Mesothelial cell of epicardium (in vitro differentiated cells): ENCODE measurements around the gene SPDYC. TPM values are rescaled to one million over a fixed set of nuclear protein-coding genes. Genes with fewer than 3 reads are reported as not detected.

ENCODE experiments used
- DNase-seq, 2 experiments: peaks; one replicate each; pipeline ENCODE4 v3.0.0; 2021; ENCODE audit warnings: low spot score in 2 of 2; ENCODE audit not compliant: unreplicated experiment in 2 of 2
- H3K27ac Mint-ChIP-seq: 2 replicates; pipeline ENCODE4 v1.8.0; 2021; ENCODE audit warnings: mixed read lengths
- H3K27me3 Mint-ChIP-seq: 2 replicates; pipeline ENCODE4 v1.8.0; 2021; ENCODE audit warnings: low read depth, mixed read lengths
- H3K36me3 Mint-ChIP-seq: 2 replicates; pipeline ENCODE4 v1.8.0; 2021; ENCODE audit warnings: mixed read lengths
- H3K4me1 Mint-ChIP-seq: 2 replicates; pipeline ENCODE4 v1.8.0; 2021; ENCODE audit warnings: mixed read lengths
- H3K4me3 Mint-ChIP-seq: 2 replicates; pipeline ENCODE4 v1.8.0; 2021; ENCODE audit warnings: mild to moderate bottlenecking, moderate library complexity, mixed read lengths
- H3K9me3 Mint-ChIP-seq: 2 replicates; pipeline ENCODE4 v1.8.0; 2021; ENCODE audit warnings: mixed read lengths
- CTCF ChIP-seq: fragments of 200-600 bp; sonication (generic); IDR thresholded peaks from one replicate; pipeline ENCODE4 v1.5.0; 2021; ENCODE audit warnings: antibody characterized with exemption; ENCODE audit not compliant: unreplicated experiment
- total RNA-seq: library from RNA; stranded (reverse); gene quantifications from 3 replicates; pipeline ENCODE4 v1.2.1, GENCODE V29; 2021

The SPDYC gene
- total RNA-seq, 1 donor from 2014 or later = not detected

- no peak for TF ChIP-seq CTCF
- no peak for DNase-seq
- H3K27ac Mint-ChIP-seq = no peak overlapping the region
- H3K9me3 Mint-ChIP-seq = no peaks in the 10 kb centered on the region
- H3K4me3 Mint-ChIP-seq = no peak overlapping the region
- no peaks in the 10 kb centered on the region for H3K4me1 Mint-ChIP-seq
- H3K27me3 Mint-ChIP-seq = peaks cover 11% of the 10 kb centered on the region
- H3K36me3 Mint-ChIP-seq = no peaks in the 10 kb centered on the region
These were observed 12.7 kb upstream of the SPDYC start for GRCh38 chr11:65157336-65157735.

GRCh38 chr11:65159012-65159411 is 11.0 kb upstream of the SPDYC start:
- no peak for TF ChIP-seq CTCF
- DNase-seq = no peak
- H3K4me3 Mint-ChIP-seq = no peak overlapping the region
- no peak overlapping the region for H3K27ac Mint-ChIP-seq
- no peaks in the 10 kb centered on the region for H3K36me3 Mint-ChIP-seq
- H3K27me3 Mint-ChIP-seq = peaks cover 4% of the 10 kb centered on the region
- no peaks in the 10 kb centered on the region for H3K4me1 Mint-ChIP-seq
- no peaks in the 10 kb centered on the region for H3K9me3 Mint-ChIP-seq

GRCh38 chr11:65160643-65161042 is 9.4 kb upstream of the SPDYC start:
- Mint-ChIP-seq H3K9me3 (no peaks in the 10 kb centered on the region), H3K4me3 (no peak overlapping the region), H3K4me1 (no peaks in the 10 kb centered on the region), H3K36me3 (no peaks in the 10 kb centered on the region), H3K27me3 (peaks cover 4% of the 10 kb centered on the region), H3K27ac (no peak overlapping the region)
- no peak for DNase-seq
- TF ChIP-seq CTCF = no peak

- no peaks in the 10 kb centered on the region for H3K9me3 Mint-ChIP-seq
- no peak overlapping the region for H3K4me3 Mint-ChIP-seq
- DNase-seq = no peak
- TF ChIP-seq CTCF = no peak
- no peaks in the 10 kb centered on the region for H3K36me3 Mint-ChIP-seq
- peaks cover 4% of the 10 kb centered on the region for H3K27me3 Mint-ChIP-seq
- no peaks in the 10 kb centered on the region for H3K4me1 Mint-ChIP-seq
- no peak overlapping the region for H3K27ac Mint-ChIP-seq
These were observed 6.3 kb upstream of the SPDYC start for GRCh38 chr11:65163684-65164083.

- Mint-ChIP-seq H3K27me3 (peaks cover 2% of the 10 kb centered on the region), H3K36me3 (no peaks in the 10 kb centered on the region), H3K4me1 (no peaks in the 10 kb centered on the region), H3K9me3 (no peaks in the 10 kb centered on the region), H3K27ac (no peak overlapping the region), H3K4me3 (no peak overlapping the region)
- no peak for DNase-seq
- no peak for TF ChIP-seq CTCF
These were observed 4.4 kb upstream of the SPDYC start for GRCh38 chr11:65165410-65166317.
